ENCODE measurements around the gene EIF1AD.
"Not testable (repeated sequence)": the region's sequence is repeated elsewhere in the genome, so short reads cannot be mapped to it uniquely, and the experiment has no call there.

EIF1AD gene

GRCh38 chr11:66022401-66023185, 20.6 kb upstream of the EIF1AD start:
- peak; percentile 34 to 70 for DNase-seq (ENCODE audit: extremely low read depth in 1 of 2, low read depth in 1 of 2)

GRCh38 chr11:66020618-66021357, 18.8 kb upstream of the EIF1AD start:
- DNase-seq (ENCODE audit: extremely low read depth in 1 of 2, low read depth in 1 of 2), result no peak

DNA sequence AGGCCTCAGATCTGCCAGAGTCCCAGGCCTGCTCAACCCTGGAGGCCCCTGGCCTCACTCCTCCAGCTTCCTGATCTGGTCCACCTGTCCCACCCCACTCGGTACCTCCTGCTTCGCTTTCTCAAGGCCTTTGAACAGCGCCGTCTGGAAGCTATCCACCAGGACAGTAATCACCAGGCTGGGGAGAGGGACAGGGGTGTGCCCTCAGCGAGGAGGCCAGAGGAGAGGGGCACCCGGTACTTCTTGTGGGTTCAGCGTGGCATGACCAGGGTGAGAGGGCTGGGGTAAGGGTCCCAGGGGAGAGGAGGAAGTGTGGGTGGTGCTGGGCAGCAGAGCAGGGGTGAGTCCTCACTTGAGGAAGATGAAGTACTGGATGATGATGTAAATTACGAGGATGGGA, 18.3 kb upstream of the EIF1AD start:
- no peak for DNase-seq (ENCODE audit: extremely low read depth in 1 of 2, low read depth in 1 of 2)

- no peak for DNase-seq (ENCODE audit: extremely low read depth in 1 of 2, low read depth in 1 of 2)
Measured at GRCh38 chr11:66017321-66017720, 15.4 kb upstream of the EIF1AD start.

GRCh38 chr11:66016793-66017177, 14.8 kb upstream of the EIF1AD start:
- DNase-seq (ENCODE audit: extremely low read depth in 1 of 2, low read depth in 1 of 2), result no peak

DNA sequence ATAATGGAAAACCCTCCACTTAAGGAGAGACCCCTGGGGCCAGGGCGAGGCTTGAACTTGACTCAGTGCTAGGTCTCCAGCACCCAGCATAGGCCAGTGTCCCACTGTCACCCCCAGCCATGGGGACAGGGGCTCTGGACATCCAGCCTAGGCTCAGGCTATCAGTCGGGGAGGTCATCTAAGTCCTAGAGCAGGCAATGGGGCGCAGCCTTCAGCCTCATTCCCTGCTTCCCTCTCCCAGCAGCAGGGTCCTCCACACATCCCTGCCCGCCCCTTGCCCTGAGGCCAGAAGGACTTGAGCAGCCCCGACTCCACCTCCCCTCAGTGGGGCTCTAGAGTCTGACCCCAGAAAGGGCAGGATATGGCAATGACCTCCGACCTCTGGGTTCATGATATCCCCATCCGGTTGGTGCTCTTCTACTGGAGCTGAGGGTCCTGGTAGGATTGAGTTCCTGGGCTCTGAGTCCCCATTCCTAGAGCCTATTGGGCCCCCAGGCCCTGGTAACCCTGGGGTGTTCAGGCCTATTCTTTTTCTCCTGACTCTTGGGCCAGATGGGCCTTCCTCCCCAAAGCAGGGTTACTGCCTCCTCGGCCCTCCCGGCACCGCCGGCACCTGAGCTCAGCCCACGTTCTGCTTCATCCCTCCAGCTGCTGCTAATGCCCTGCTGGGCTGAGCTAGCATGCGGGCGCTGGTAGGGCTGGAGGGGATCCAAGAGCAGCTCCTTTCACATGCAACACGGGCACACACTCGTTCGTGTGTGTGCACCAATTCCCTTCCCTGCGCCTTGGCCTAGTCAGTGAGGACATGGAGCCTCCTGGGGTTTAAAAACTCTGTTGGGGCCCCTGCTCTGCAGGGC, 14.2 kb upstream of the EIF1AD start:
- DNase-seq (ENCODE audit: extremely low read depth in 1 of 2, low read depth in 1 of 2), result no peak

DNA sequence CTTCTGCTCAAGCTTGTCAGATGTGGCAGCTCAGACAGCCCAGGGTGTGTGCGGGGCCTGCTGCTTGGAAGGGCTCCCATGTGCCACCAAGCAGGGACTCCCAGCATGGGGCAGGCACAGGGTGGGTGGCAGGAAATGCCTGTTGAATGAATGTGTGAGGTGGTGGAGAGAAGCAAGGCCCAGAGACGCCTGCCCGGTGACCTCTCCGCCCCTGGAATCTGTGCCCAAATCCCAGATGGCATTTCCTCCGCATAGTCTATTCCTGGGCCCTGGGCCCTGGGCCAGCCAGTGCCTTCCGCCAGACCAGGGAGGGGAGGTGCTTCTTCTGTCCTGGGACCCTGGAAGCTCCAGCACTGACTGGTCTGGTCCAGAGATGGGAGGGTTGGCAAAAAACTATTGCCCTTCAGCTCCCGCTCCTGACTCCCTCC, 13.5 kb upstream of the EIF1AD start:
- DNase-seq (ENCODE audit: extremely low read depth in 1 of 2, low read depth in 1 of 2), result no peak

DNA sequence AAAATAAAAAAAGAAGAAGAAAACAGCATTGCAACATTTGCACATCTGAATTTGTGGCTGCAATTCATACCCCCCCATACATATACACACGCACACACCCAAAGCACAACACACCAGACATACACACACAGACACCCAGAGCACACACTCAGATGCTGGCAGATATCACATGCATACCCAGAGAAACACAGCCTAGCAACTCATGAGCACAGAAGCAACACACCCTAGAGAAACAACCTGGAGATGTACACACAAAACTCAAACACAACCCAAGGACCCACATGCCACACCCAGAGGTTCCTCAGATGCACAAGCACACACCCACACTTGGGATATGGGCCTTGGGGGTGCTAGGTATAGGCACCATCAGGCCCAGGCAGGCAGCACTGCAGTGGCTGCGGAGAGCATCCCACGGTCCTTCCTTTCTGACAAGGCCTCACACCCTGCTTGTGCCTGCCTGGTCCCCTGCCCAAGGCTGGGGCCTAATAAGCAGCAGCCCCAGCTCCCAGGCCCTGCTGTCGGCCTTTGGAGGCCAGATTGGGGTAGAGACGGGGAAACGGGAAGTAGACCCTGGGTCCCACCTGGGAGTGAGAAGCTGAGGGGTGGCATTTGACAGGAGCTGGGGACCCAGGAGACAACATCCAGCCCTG, 13.0 kb upstream of the EIF1AD start:
- DNase-seq (ENCODE audit: extremely low read depth in 1 of 2, low read depth in 1 of 2), result no peak

DNA sequence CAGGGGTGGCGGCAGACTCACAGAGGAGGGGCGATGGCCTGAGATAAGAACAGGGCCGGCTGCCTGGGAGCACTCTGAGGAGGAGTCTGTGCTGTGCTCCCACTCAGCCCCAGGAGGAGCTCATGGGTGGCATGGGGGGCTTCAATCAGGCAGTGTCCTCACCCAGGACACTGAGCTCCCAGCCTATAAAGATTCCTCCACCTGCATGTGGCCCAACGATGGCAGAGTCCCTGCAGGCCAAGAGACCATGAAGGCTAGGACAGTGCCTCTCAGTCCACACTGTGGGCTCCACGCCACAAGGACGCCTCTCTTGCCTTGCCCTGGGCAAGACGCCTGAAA, 11.8 kb upstream of the EIF1AD start:
- no peak for DNase-seq (ENCODE audit: extremely low read depth in 1 of 2, low read depth in 1 of 2)

GRCh38 chr11:66012946-66013761, 11.2 kb upstream of the EIF1AD start:
- no peak for DNase-seq (ENCODE audit: extremely low read depth in 1 of 2, low read depth in 1 of 2)

DNA sequence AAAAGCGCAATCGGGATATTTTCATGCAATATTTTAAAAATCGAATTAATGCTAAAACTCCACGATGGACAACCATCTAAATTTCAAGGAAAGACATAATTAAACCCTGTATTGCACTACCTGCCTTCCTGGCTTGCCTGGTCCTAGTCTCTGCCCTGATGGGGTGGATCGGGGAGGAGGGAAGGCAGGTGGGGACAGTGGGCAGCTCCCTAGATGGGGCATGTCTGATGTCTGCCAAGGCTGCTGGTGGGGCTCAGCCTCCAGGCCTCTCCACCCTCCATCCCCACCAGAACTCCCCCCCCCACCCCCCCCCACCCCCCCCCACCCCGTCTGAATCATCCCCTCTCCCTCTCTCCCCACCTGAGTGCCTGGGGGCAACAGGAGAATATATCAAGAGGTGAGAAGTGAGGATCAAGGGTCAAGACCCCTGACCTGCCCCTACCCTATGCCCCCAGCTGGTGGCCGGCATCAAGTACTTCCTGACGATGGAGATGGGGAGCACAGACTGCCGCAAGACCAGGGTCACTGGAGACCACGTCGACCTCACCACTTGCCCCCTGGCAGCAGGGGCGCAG, 10.5 kb upstream of the EIF1AD start:
- no peak for DNase-seq (ENCODE audit: extremely low read depth in 1 of 2, low read depth in 1 of 2)

DNA sequence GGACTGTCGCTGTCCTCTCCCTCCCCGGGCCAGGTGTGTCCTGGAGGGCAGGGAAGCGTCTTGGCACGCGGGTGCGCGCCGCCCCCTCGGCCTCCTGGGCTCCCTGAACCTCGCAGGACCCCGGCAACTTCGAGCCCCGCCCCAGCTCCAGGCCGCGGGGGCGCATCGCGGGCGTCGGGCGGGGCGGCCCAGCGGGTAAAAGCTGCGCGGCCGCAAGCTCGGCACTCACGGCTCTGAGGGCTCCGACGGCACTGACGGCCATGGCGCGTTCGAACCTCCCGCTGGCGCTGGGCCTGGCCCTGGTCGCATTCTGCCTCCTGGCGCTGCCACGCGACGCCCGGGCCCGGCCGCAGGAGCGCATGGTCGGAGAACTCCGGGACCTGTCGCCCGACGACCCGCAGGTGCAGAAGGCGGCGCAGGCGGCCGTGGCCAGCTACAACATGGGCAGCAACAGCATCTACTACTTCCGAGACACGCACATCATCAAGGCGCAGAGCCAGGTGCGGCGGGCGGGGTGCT, 9.9 kb upstream of the EIF1AD start, which contains the start of gene CST6:
CST6 (plus strand) TSS at position 224 of the 519 bp plus-strand sequence; CDS start at position 261, 37 bp downstream.
- DNase-seq (ENCODE audit: extremely low read depth in 1 of 2, low read depth in 1 of 2), result no peak

- no peak for DNase-seq (ENCODE audit: extremely low read depth in 1 of 2, low read depth in 1 of 2)
Measured at GRCh38 chr11:66011239-66011784, 9.4 kb upstream of the EIF1AD start.

DNA sequence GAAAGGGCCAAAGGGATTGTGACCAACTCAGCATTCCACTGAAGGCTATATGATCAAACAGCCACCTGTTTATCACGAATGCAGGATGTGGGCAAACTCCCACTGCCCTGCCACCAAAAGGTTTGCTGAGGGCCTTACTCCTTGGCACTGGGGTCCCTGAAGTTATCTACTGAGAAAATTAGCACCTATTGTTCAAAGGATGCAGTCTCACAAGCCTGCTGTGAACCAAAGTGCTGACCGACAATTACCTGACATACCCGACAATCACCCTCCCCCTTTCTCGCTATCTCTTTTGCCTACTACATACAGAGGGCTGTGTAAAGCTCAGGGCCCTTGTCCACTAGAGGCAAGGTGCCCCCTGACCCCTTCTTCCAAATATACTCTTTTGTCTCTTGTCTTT, 8.1 kb upstream of the EIF1AD start:
- not testable (repeated sequence) for DNase-seq (ENCODE audit: extremely low read depth in 1 of 2, low read depth in 1 of 2)

GRCh38 chr11:66008468-66009101, 6.6 kb upstream of the EIF1AD start:
- no peak for DNase-seq (ENCODE audit: extremely low read depth in 1 of 2, low read depth in 1 of 2)

DNA sequence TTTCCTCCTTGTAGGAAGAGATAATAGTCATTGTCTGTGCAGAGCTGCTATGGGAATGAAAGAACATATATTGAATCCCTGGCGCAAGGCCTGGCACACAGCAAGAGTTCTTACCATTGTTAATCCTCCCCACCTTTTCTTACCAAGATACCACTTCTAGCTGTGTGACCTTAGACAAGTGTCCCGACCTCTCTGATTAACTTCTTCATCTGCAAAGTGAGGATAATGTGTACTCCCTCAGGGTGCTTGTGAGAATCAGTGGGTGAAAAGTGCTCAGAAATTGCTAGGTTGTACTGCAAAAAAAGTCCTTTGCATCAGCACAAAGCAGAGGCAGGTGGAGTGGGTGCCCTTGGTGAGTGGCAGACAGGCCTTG, 6.1 kb upstream of the EIF1AD start:
- no peak for DNase-seq (ENCODE audit: extremely low read depth in 1 of 2, low read depth in 1 of 2)

GRCh38 chr11:66007201-66007634, 5.3 kb upstream of the EIF1AD start:
- DNase-seq (ENCODE audit: extremely low read depth in 1 of 2, low read depth in 1 of 2), result no peak

GRCh38 chr11:66006891-66007176, 4.9 kb upstream of the EIF1AD start:
- no peak for DNase-seq (ENCODE audit: extremely low read depth in 1 of 2, low read depth in 1 of 2)
